Cortex of kidney (tissue), 1 donor: Measurements from ENCODE around the gene EIF3I.

Experiments
- DNase-seq: peaks from one replicate; lab custom pipeline; 2025; lab: John Stamatoyannopoulos, UW

EIF3I gene

GRCh38 chr1:32221980-32222755 is at the start of gene EIF3I, which contains the start of gene TMEM234:
Gene EIF3I, plus strand, starts transcription at chr1:32222407. Its CDS starts 35 bp downstream, at chr1:32222442.
Gene TMEM234, minus strand, starts transcription at chr1:32222353. Its CDS starts 31 bp downstream, at chr1:32222322.
- no peak for DNase-seq

DNA sequence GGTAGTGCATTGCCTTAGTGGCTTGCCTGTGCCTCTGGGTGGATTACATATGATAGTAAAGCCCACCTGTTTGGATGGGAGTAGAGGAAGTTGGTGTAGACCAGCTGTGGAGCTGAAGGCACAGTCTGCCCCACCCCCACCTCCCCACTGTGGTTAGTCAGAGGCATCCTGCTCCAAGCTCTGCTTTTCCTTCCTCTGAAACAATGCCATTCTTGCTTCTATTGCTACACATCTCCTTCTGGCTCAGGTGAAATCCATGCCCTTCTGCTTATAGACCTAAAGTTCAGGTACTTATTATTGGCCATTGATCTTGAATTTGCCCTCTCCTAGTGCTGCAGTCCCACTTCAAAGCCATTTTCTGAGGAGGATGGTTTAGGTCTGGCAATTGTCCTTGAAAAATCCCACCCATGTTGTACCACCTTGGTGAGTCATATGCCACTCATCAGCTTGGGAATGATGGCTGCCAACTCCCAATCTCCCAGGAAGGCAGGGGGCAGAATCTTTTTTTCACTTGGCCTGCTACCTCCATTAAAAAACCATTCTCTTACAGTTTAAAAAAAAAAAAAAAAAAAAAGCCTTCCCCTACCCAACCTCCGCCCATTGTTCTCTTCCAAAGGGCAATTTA is 49.5 kb upstream of the EIF3I start:
- DNase-seq, result no peak

DNA sequence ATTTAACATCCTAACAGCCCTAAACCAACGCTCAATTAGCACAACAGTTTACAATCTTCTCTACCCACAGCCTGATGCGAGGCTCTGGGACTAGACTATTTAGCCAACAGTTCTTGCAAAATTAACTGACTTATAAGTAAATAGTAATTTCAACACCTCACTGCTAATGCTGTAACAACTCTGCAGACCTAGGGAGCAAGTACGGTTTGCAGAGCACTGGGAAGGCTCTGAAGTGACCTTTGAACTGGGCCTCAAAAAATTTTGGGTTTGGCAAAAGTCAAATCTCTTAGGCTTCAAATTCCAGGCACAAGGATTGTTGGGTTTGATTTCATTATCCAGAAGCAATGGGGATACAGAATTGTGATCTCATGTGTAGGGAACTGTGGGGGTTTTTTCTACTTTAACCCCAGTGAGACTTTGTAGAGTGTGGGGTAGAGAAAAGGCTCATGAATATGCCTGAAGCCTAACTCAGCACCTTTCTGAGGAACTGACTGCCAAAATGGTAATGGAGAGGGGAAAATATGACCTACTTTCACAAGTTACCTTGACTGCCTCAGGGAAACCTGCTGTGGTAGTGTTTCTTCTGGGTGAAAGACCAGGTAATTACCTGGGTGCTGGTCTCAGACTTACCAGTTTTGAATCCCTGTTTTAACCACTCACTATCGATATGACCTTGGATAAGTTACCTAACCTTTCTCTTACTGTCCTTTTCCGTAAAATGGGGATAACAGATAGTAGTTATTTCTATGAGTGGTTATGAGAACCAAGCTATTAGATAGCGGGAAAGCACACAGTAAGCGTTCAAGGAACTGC is 43.6 kb upstream of the EIF3I start:
- no peak for DNase-seq

DNA sequence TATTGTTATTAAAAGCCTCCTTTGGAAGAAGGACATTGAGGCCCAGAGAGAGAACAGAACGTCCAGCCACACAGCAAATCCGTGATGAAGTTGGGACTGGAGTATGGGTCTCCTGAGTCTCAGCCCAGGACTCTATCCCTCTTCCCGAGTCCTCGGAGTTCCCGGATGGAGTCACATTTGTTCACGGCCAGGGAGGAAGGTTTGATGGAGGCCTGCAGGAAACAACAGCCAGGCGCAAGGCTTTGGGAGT is 43.1 kb upstream of the EIF3I start:
- no peak for DNase-seq

DNA sequence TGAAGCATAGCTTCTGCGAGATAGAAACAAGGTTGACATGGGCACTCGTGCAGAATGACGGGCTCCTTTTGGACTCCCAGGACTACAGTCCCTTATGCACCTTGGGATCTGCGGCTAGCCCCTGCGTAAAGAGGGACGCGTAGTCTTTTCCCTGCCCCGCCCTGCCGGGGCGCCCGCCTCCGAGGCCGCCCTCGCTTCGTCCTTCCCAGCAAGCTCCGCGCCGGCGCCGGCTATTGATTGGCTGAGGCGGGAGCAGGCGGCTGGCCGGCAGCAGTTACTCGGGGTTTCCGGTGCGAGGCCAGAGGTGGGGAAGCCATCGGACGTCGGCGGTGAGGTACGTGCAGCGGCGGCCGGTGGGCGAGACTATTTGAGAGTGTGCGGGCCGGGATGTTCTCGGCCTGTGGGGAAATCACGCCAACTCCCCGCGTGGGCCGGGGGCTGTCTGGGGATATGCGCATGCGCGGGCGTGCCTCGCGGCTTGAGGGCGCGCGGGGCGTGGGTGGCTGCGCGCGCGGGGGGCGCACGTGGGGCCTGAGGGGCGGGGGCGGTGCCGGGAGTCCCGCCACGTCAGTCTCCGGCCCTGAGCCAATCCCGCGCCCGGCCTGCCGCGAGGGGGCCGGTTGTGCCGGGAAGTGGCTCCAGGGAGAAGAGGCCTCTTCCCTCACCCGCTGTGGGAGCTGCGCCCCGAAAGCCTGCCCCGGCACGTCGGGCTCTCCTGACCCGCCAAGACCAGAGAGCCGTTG is 42.6 kb upstream of the EIF3I start, which contains the start of gene TXLNA:
TXLNA (plus strand) TSS at position 233 of the 743 bp plus-strand sequence. CDS start 671 bp downstream, outside the sequence.
- peak; percentile 66 for DNase-seq

DNA sequence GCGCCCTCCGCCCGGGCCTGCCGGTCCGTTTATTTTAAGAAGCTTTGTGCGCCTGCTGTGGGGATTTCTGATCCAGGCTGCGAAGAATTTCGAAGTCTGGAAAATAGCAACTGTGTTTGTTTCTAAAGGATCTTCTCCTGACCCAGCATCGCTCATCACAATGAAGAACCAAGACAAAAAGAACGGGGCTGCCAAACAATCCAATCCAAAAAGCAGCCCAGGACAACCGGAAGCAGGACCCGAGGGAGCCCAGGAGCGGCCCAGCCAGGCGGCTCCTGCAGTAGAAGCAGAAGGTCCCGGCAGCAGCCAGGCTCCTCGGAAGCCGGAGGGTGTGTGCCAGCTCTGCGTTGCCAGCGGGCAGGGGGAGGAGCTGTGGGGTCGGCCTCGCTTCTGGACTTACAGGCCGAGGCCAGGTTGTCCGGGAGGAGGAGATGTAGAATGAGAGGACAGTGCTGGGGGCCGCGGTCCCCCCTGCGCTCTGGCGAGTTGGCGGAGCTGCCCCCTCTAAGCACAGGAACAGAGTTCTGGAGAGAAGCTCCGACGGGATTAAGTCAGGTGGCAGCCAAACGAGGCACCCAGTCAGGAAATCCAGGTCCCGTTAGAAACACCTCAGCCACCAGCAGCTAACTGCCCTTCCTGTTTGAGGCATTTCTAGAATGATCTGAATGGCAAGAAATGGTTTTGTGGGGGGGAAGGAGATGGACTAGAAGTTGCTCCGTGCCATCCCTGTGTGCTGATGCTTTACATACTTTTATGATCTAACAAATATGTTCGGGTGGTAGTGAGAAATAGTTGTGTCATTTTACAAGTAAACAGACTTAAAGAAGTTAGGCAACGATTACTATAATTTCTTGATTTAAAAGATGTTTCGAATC is 41.8 kb upstream of the EIF3I start:
- DNase-seq, result no peak

GRCh38 chr1:32181065-32181464 is 41.1 kb upstream of the EIF3I start:
- no peak for DNase-seq

GRCh38 chr1:32181563-32181962 is 40.6 kb upstream of the EIF3I start:
- DNase-seq, result no peak

DNA sequence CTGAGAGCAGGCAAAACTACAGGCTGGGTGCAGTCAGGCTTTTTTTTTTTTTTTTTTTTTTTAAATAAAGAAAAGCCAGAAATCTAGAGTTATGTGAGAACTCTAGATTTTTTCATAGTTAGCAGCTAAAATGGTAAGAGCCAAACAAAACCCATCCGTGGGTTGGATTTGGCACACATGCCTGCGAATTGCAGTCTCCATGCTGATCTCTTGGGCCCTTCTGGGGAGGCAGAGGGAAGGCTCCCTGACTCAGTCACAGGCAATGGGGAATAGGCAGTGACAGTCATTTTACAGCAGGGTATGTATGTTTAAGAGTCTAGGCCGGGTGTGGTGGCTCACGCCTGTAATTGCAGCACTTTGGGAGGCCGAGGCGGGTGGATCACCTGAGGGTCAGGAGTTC is 40.1 kb upstream of the EIF3I start:
- DNase-seq, result no peak

- DNase-seq, result no peak
These were observed 37.6 kb upstream of the EIF3I start for GRCh38 chr1:32184650-32185049.

- DNase-seq, result no peak
These were observed 36.1 kb upstream of the EIF3I start for GRCh38 chr1:32186077-32186476.

DNA sequence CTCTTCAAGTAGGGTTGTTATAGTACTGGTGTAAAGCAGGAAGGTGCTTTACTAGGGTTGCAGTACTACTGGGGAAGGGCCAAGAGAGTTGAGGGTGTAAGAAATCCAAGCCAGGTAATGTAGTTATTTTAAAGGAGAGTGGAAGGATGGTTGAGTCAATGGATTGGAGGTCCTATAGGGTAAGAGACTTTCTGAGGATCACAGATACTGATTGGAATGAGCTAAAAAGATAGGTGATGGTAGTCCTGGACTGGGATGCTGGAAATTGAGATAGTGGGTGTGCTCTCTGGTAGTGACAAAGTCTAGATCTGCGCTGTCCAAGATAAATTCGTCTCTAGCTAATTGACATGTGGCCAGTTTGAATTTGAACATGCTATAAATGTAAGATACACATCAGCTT is 35.7 kb upstream of the EIF3I start:
- DNase-seq, result no peak

- no peak for DNase-seq
These were observed 34.4 kb upstream of the EIF3I start for GRCh38 chr1:32187850-32188249.

GRCh38 chr1:32192220-32192948 is 29.8 kb upstream of the EIF3I start:
- no peak for DNase-seq

- DNase-seq, result no peak
These were observed 27.2 kb upstream of the EIF3I start for GRCh38 chr1:32194984-32195383.

DNA sequence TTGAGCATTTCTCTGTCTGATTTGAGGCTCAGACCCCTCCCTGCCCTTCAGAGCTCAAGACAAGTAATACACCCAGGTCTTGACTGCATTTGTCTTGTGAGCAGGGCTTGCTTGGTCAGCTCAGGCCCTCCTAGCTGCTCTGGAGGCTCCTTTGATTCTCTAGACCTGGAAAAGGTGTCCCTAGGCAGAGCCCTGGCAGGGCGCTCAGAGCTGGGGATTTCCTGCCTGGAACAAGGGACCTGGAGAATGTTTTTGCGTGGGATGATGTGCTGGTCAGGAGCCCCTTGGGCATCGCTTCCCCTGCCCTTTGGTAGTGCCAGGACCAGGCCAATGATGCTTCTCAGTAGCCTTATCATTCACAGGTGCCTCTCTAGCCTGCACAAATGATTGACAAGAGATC is 26.7 kb upstream of the EIF3I start:
- no peak for DNase-seq

DNA sequence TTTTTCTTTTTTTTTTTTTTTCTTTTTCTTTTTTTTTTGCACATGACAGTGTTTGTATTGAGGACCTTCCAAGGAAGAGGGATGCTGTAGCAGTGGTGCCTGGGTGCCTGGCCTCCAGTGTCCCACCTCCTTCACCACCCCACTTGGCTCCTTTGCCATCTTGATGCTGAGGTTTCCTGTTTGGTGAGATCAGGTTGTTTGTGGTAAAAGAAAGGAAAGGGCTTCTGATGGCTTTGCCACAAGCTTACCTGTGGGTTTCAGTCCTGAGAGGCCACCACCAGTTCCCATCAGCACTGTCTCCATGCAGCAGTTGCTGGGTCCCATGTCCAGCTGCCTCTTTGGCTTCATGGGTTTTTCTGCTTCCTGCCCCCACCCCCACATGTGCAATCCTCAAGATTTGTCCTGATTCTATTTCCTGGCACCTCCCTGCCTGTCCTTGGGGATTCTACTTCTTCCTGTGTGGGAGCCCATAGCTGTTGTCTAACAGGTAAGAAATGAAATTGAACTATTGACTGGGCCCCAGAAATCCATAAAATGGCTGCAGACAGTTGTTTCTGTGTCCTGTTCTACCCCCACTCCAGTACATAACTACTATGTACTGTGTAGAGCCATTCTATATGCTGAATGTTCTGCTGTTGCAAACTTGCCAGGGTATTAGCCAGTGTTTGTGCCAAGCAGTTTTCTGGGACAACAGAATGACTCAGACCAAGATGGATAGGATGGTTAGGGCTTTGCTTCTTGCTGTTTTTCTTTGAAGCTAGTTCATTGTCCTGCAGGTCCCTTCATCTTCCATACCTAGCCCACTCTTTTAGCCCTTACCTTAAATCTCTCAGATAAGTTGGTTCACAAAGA is 26.0 kb upstream of the EIF3I start:
- DNase-seq, result no peak

DNA sequence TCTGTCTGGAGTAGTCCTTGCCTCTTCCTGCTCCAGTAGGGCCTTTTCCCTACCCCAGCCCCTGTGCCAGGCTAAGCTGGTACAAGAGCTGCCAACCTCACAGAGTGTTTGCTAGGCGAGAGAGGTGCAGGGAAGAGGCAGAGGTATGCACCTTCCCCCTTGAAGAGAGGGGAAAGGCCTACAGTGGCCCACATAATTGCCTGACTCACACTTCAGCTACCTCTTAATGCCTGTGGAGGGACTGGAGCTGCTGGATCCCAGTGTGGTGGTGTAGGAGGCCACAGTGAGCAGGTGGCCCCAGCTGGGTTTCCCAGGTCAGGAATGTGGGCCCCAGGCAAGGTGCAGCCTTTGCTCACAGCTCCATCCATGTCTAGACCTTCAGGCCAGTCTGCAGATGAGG is 25.1 kb upstream of the EIF3I start:
- no peak for DNase-seq

DNA sequence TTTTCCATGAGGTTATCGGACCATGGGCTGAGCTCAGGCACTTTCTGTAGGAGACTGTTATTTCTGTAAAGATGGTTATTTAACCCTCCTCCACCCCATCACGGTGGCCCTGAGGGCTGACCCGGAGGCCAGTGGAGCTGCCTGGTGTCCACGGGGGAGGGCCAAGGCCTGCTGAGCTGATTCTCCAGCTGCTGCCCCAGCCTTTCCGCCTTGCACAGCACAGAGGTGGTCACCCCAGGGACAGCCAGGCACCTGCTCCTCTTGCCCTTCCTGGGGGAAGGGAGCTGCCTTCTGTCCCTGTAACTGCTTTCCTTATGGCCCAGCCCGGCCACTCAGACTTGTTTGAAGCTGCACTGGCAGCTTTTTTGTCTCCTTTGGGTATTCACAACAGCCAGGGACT is 24.4 kb upstream of the EIF3I start:
- no peak for DNase-seq
